Prostate gland (tissue), 2 donors: ENCODE results near the gene PRAME. TPM values are rescaled to one million over a fixed set of nuclear protein-coding genes. Genes with fewer than 3 reads are reported as not detected.

Experiments
- DNase-seq: peaks from one replicate; pipeline ENCODE4 v3.0.0-alpha.2; 2019; ENCODE audit warnings: low spot score
- H3K27ac ChIP-seq, 2 donors: fragments of 200-600 bp; sonication (generic); 2 replicates each; pipeline ENCODE4 v1.5.1; 2017 to 2019
- H3K27me3 ChIP-seq: fragments of 200-600 bp; sonication (generic); replicated peaks from 2 replicates; pipeline ENCODE4 v1.5.1; 2019; ENCODE audit not compliant: insufficient read depth
- H3K36me3 ChIP-seq, 2 donors: fragments of 200-600 bp; sonication (generic); 1 replicate in 1 of 2; 2 replicates in 1 of 2; pipeline versions ENCODE4 v1.5.1 to v1.8.1; 2017 to 2019
- H3K4me1 ChIP-seq: fragments of 200-600 bp; sonication (generic); replicated peaks from 2 replicates; pipeline ENCODE4 v1.5.1; 2019
- H3K4me3 ChIP-seq, 2 donors: fragments of 200-600 bp; sonication (generic); 2 replicates each; pipeline ENCODE4 v1.5.1; 2017 to 2019
- H3K9me3 ChIP-seq: fragments of 200-600 bp; sonication (generic); 2 replicates; pipeline ENCODE4 v1.5.1; 2017
- POLR2A ChIP-seq: fragments of 450-650 bp; IDR thresholded peaks from one replicate; pipeline ENCODE4 v1.6.1; 2016; ENCODE audit warnings: antibody characterized with exemption, mild to moderate bottlenecking
- POLR2AphosphoS5 ChIP-seq: sonication (generic); formaldehyde crosslinking; IDR thresholded peaks from one replicate; pipeline ENCODE4 v1.6.1; 2017; ENCODE audit warnings: antibody characterized with exemption
- WGBS: methylation state at CpG from one replicate; pipeline ENCODE4 v1.1.5; 2018; 5-methylcytosine and 5-hydroxymethylcytosine counted together
- intact Hi-C: fragments of 100-400 bp; cut with DNase I; formaldehyde crosslinking; loops from one replicate; pipeline ENCODE4 v1.14.2; 2022
- total RNA-seq, 2 donors: library from RNA; depleted of rRNA; stranded (reverse); fragments of >200 nt; gene quantifications; one replicate each; pipeline ENCODE4 v1.1.0, GENCODE V29; 2016
- TF ChIP-seq, protein P1 (sequence below), 4 experiments: fragments of 200-600 bp in 2 of 4; fragments of 450-650 bp in 2 of 4; sonication (generic) in 2 of 4; IDR thresholded peaks; 1 replicate in 3 of 4; 2 replicates in 1 of 4; pipeline ENCODE4 v1.5.1; 2016 to 2019; ENCODE audit warnings: antibody characterized with exemption in 4 of 4, mild to moderate bottlenecking in 2 of 4, moderate library complexity in 2 of 4

Gene PRAME
- total RNA-seq, 2 donors from 2014 or later: 103 TPM; not detected in 1

DNA sequence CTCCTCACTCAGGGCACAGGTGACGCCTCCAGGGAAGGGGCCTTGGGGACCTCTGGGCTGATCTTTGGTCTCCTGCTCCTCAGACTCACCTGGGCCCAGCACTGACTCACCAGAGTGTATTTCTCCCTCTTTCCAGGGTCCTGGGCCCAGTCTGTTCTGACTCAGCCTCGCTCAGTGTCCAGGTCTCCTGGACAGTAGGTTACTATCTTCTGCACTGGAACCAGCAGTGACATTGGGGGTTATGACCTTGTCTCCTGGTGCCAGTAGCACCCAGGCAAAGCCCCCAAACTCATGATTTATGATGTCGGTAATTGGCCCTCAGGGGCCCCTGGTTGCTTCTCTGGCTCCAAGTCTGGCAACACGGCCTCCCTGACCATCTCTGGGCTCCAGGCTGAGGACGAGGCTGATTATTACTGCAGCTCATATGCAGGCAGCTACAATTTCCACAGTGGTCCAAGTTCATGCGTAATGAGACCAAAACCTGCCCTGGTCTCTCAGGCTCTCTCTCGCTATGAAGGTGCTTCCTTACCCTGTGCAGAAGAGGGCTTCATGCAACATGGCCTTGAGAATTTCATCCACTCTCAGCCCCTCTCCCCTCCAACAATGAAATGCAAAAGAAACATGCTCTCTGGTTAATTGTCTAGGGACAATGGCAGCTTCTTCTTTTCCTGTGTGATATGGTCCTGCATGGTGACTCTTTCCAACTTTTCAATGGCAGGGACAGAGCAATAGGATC, 21.0 kb upstream of the PRAME start:
- DNase-seq: no peak
- H3K27me3 ChIP-seq: peaks cover 2% of the 10 kb centered on the region
- no peaks in the 10 kb centered on the region for H3K36me3 ChIP-seq
- intact Hi-C loops: no loop called here
- H3K4me3 ChIP-seq: no peak overlapping the region
- H3K9me3 ChIP-seq: no peaks in the 10 kb centered on the region
- WGBS: 92% methylated on average over 7 of the region's 7 CpGs
- H3K4me1 ChIP-seq: no peaks in the 10 kb centered on the region
- TF ChIP-seq, protein P1, sequence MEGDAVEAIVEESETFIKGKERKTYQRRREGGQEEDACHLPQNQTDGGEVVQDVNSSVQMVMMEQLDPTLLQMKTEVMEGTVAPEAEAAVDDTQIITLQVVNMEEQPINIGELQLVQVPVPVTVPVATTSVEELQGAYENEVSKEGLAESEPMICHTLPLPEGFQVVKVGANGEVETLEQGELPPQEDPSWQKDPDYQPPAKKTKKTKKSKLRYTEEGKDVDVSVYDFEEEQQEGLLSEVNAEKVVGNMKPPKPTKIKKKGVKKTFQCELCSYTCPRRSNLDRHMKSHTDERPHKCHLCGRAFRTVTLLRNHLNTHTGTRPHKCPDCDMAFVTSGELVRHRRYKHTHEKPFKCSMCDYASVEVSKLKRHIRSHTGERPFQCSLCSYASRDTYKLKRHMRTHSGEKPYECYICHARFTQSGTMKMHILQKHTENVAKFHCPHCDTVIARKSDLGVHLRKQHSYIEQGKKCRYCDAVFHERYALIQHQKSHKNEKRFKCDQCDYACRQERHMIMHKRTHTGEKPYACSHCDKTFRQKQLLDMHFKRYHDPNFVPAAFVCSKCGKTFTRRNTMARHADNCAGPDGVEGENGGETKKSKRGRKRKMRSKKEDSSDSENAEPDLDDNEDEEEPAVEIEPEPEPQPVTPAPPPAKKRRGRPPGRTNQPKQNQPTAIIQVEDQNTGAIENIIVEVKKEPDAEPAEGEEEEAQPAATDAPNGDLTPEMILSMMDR (IDR thresholded peaks at IDR 0.05): no peak
- TF ChIP-seq POLR2AphosphoS5 (no peak), POLR2A (no peak)
- H3K27ac ChIP-seq: no peak overlapping the region

DNA sequence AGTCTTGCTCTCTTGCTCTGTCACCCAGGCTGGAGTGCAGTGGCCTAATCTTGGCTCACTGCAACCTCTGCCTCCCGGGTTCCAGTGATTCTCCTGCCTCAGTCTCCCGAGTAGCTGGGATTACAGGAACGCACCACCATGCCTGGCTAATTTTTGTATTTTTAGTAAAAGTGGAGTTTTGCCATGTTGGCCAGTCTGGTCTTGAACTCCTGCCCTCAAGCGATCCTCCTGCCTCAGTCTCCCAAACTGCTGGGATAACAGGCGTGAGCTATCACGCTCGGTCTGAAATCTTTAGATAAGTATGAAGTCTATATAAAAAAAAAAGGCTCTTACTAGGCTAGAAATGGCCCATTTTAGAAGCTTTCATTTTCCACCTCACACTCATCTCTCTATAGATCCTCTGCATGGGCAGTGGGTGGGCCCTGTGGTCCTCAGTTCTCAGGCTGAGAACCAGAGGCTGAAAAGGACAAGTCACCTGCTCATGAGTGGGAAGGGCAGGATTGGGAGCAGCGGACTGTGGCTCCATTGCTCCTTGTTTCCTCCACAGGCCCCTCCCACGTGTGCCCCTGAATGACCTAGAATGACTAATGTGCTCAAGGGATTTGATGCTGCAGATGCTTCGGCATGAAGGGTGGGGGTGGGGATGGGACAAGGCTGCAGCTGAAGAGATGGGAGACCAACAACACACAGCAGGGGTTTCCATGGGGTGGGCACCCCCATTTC, 19.8 kb upstream of the PRAME start:
- Histone ChIP-seq H3K9me3 (no peaks in the 10 kb centered on the region), H3K27ac (no peak overlapping the region), H3K4me1 (no peaks in the 10 kb centered on the region), H3K4me3 (no peak overlapping the region), H3K27me3 (peaks cover 2% of the 10 kb centered on the region), H3K36me3 (no peaks in the 10 kb centered on the region)
- TF ChIP-seq POLR2A: no peak
- no peak for TF ChIP-seq POLR2AphosphoS5
- TF ChIP-seq, protein P1 (IDR thresholded peaks at IDR 0.05): no peak
- no peak for DNase-seq
- 85% methylated on average over 10 of the region's 10 CpGs for WGBS
- intact Hi-C loops: no loop called here

- H3K27me3 ChIP-seq: peaks cover 4% of the 10 kb centered on the region
- H3K36me3 ChIP-seq: no peaks in the 10 kb centered on the region
- WGBS: 66% methylated on average over 5 of the region's 5 CpGs
- TF ChIP-seq POLR2A (no peak), POLR2AphosphoS5 (no peak)
- TF ChIP-seq, protein P1 (IDR thresholded peaks at IDR 0.05): no peak
- intact Hi-C loops: no loop called here
- no peak for DNase-seq
- no peak overlapping the region for H3K4me3 ChIP-seq
- no peaks in the 10 kb centered on the region for H3K9me3 ChIP-seq
- H3K4me1 ChIP-seq: no peaks in the 10 kb centered on the region
- no peak overlapping the region for H3K27ac ChIP-seq
Observed at GRCh38 chr22:22576989-22577427, 17.9 kb upstream of the PRAME start.

- H3K9me3 ChIP-seq: no peaks in the 10 kb centered on the region
- H3K4me3 ChIP-seq: no peak overlapping the region
- DNase-seq: no peak
- H3K4me1 ChIP-seq: no peaks in the 10 kb centered on the region
- peaks cover 2% of the 10 kb centered on the region for H3K27me3 ChIP-seq
- intact Hi-C loops: no loop called here
- TF ChIP-seq POLR2AphosphoS5: no peak
- TF ChIP-seq, protein P1 (IDR thresholded peaks at IDR 0.05): peak in 3 of 4 experiments; percentile 15 to 41 (median 28)
- no peaks in the 10 kb centered on the region for H3K36me3 ChIP-seq
- 35% methylated on average over 8 of the region's 8 CpGs for WGBS
- H3K27ac ChIP-seq: no peak overlapping the region
Observed at GRCh38 chr22:22576244-22576988, 17.4 kb upstream of the PRAME start.
